HEK293 (cell line): Measurements from ENCODE around the gene GOSR2.

Experiments used
- CTCF ChIA-PET: fragments of 350-600 bp; formaldehyde crosslinking; extraction: SDS; loops from one replicate; lab custom pipeline; 2021; ENCODE audit warnings: antibody characterized with exemption; lab: Yijun Ruan, JAX
- POLR2A ChIA-PET: fragments of 300-600 bp; formaldehyde crosslinking; extraction: SDS; loops from one replicate; lab custom pipeline; 2020; ENCODE audit warnings: antibody characterized with exemption, inconsistent platforms; lab: Yijun Ruan, JAX
- H3K27ac ChIP-seq: fragments of 200-500 bp; sonication (Bioruptor generic); 2 replicates; pipeline ENCODE4 v1.5.1; 2014; ENCODE audit warnings: low read depth, low read length, control low read depth, inconsistent platforms; ENCODE audit errors: extremely low read depth
- H3K36me3 ChIP-seq, 2 experiments: fragments of 200-500 bp in 1 of 2; sonication (Bioruptor generic) in 1 of 2; 1 replicate in 1 of 2; 2 replicates in 1 of 2; pipeline ENCODE4 v1.5.1; 2014 to 2017; ENCODE audit warnings: inconsistent platforms in 2 of 2, low read length in 2 of 2; ENCODE audit not compliant: control insufficient read depth in 2 of 2, insufficient read depth in 1 of 2
- H3K4me1 ChIP-seq: fragments of 200-500 bp; sonication (Bioruptor generic); 2 replicates; pipeline ENCODE4 v1.5.1; 2014; ENCODE audit warnings: mild to moderate bottlenecking, low read length, inconsistent platforms; ENCODE audit not compliant: control insufficient read depth, insufficient read depth
- H3K4me3 ChIP-seq: 2 replicates; pipeline ENCODE4 v1.5.1; 2011; ENCODE audit warnings: low read depth, mild to moderate bottlenecking, control low read depth, low read length, moderate library complexity
- H3K9me3 ChIP-seq: fragments of 200-500 bp; sonication (Bioruptor generic); 2 replicates; pipeline ENCODE4 v1.5.1; 2014; ENCODE audit warnings: low read depth, low read length, inconsistent platforms; ENCODE audit not compliant: control insufficient read depth, insufficient read depth
- BCL11B ChIP-seq: fragments of 450-650 bp; formaldehyde crosslinking; IDR thresholded peaks from 2 replicates; pipeline ENCODE4 v1.5.1; 2016; ENCODE audit warnings: low read depth, missing biosample characterization, missing genetic modification characterization
- PBX3 ChIP-seq: sonication (generic); formaldehyde crosslinking; IDR thresholded peaks from 2 replicates; pipeline ENCODE4 v1.8.1; 2022; ENCODE audit warnings: mild to moderate bottlenecking, moderate library complexity, missing genetic modification reagents
- RBAK ChIP-seq: fragments of 450-650 bp; formaldehyde crosslinking; IDR thresholded peaks from 2 replicates; pipeline ENCODE4 v1.5.1; 2016; ENCODE audit warnings: missing biosample characterization, missing genetic modification characterization
- ZBTB21 ChIP-seq: fragments of 450-650 bp; formaldehyde crosslinking; IDR thresholded peaks from 2 replicates; pipeline ENCODE4 v1.5.1; 2017; ENCODE audit warnings: missing biosample characterization, missing genetic modification characterization
- ZFHX2 ChIP-seq: fragments of 450-650 bp; formaldehyde crosslinking; conservative IDR thresholded peaks from 2 replicates; pipeline ENCODE4 v1.5.1; 2016; ENCODE audit warnings: missing biosample characterization, missing genetic modification characterization
- ZNF10 ChIP-seq: fragments of 450-650 bp; formaldehyde crosslinking; IDR thresholded peaks from 2 replicates; pipeline ENCODE4 v1.5.1; 2017; ENCODE audit warnings: missing biosample characterization, missing genetic modification characterization
- ZNF146 ChIP-seq: fragments of 450-650 bp; formaldehyde crosslinking; IDR thresholded peaks from 2 replicates; pipeline ENCODE4 v1.5.1; 2016; ENCODE audit warnings: missing biosample characterization, missing genetic modification characterization
- ZNF155 ChIP-seq: fragments of 450-650 bp; formaldehyde crosslinking; IDR thresholded peaks from 2 replicates; pipeline ENCODE4 v1.5.1; 2016; ENCODE audit warnings: missing biosample characterization, missing genetic modification characterization
- ZNF202 ChIP-seq: fragments of 450-650 bp; formaldehyde crosslinking; IDR thresholded peaks from 2 replicates; pipeline ENCODE4 v1.5.1; 2016; ENCODE audit warnings: missing biosample characterization, missing genetic modification characterization, borderline replicate concordance
- ZNF211 ChIP-seq: fragments of 450-650 bp; formaldehyde crosslinking; IDR thresholded peaks from 2 replicates; pipeline ENCODE4 v1.5.1; 2016; ENCODE audit warnings: low read depth, missing biosample characterization, missing genetic modification characterization
- ZNF214 ChIP-seq: fragments of 450-650 bp; formaldehyde crosslinking; IDR thresholded peaks from 2 replicates; pipeline ENCODE4 v1.5.1; 2017; ENCODE audit warnings: missing biosample characterization, mild to moderate bottlenecking, missing genetic modification characterization, borderline replicate concordance
- ZNF221 ChIP-seq: fragments of 450-650 bp; formaldehyde crosslinking; IDR thresholded peaks from 2 replicates; pipeline ENCODE4 v1.5.1; 2017; ENCODE audit warnings: missing biosample characterization, missing genetic modification characterization, borderline replicate concordance
- ZNF23 ChIP-seq: fragments of 450-650 bp; formaldehyde crosslinking; IDR thresholded peaks from 2 replicates; pipeline ENCODE4 v1.5.1; 2016; ENCODE audit warnings: missing biosample characterization, missing genetic modification characterization, borderline replicate concordance
- ZNF521 ChIP-seq: fragments of 450-650 bp; formaldehyde crosslinking; IDR thresholded peaks from 2 replicates; pipeline ENCODE4 v1.5.1; 2017; ENCODE audit warnings: missing biosample characterization, mild to moderate bottlenecking, missing genetic modification characterization
- ZNF555 ChIP-seq: fragments of 450-650 bp; formaldehyde crosslinking; conservative IDR thresholded peaks from 2 replicates; pipeline ENCODE4 v1.5.1; 2017; ENCODE audit warnings: missing biosample characterization, mild to moderate bottlenecking, missing genetic modification characterization, inconsistent platforms
- ZNF623 ChIP-seq: fragments of 450-650 bp; formaldehyde crosslinking; IDR thresholded peaks from 2 replicates; pipeline ENCODE4 v1.5.1; 2016; ENCODE audit warnings: missing biosample characterization, missing genetic modification characterization
- ZNF629 ChIP-seq: fragments of 450-650 bp; formaldehyde crosslinking; IDR thresholded peaks from 2 replicates; pipeline ENCODE4 v1.5.1; 2017; ENCODE audit warnings: missing biosample characterization, missing genetic modification characterization
- ZNF654 ChIP-seq: fragments of 450-650 bp; formaldehyde crosslinking; IDR thresholded peaks from 2 replicates; pipeline ENCODE4 v1.5.1; 2016; ENCODE audit warnings: low read depth, missing biosample characterization, missing genetic modification characterization
- ZNF658 ChIP-seq: fragments of 450-650 bp; formaldehyde crosslinking; IDR thresholded peaks from 2 replicates; pipeline ENCODE4; 2016; ENCODE audit warnings: missing biosample characterization, missing genetic modification characterization
- ZNF664 ChIP-seq: fragments of 450-650 bp; formaldehyde crosslinking; IDR thresholded peaks from 2 replicates; pipeline ENCODE4 v1.5.1; 2016; ENCODE audit warnings: missing biosample characterization, missing genetic modification characterization
- ZNF670 ChIP-seq: fragments of 450-650 bp; formaldehyde crosslinking; IDR thresholded peaks from 2 replicates; pipeline ENCODE4 v1.5.1; 2016; ENCODE audit warnings: missing biosample characterization, missing genetic modification characterization, low read depth
- ZNF677 ChIP-seq: fragments of 450-650 bp; IDR thresholded peaks from 2 replicates; pipeline ENCODE4 v1.5.0; 2018; ENCODE audit warnings: missing biosample characterization, mild to moderate bottlenecking, missing genetic modification characterization, moderate library complexity
- ZNF704 ChIP-seq: fragments of 450-650 bp; formaldehyde crosslinking; IDR thresholded peaks from 2 replicates; pipeline ENCODE4 v1.5.1; 2016; ENCODE audit warnings: missing biosample characterization, missing genetic modification characterization
- ZSCAN23 ChIP-seq: fragments of 450-650 bp; formaldehyde crosslinking; IDR thresholded peaks from 2 replicates; pipeline ENCODE4 v1.5.1; 2016; ENCODE audit warnings: missing biosample characterization, missing genetic modification characterization
- ZSCAN5A ChIP-seq: fragments of 450-650 bp; formaldehyde crosslinking; IDR thresholded peaks from 2 replicates; pipeline ENCODE4 v1.5.1; 2016; ENCODE audit warnings: missing biosample characterization, missing genetic modification characterization
- TF ChIP-seq, protein P1 (sequence below): fragments of 450-650 bp; formaldehyde crosslinking; IDR thresholded peaks from 2 replicates; pipeline ENCODE4 v1.5.1; 2016; ENCODE audit warnings: missing biosample characterization, missing genetic modification characterization

Gene GOSR2

DNA sequence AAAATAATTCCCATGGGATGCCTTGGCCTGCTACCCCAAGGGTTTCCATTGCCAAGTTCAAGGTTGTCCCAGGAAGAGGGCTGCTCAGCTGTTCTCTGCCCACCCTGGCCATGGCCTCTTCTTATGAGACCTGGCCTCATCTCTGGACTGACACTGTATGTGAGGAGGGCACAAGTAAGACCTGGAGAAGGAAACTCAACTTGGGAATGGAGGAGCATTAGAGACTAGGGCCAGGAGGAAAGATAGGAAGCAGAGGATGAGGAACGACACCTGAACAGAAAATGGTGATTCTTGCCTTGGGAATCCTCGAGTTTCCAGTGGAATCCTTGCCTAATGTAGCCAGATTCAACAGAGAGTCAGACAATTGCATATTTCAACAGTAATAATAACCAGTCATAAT, 24.6 kb upstream of the GOSR2 start:
- CTCF ChIA-PET: interaction anchor here (0.6 kb wide), 1 partner anchor 28 kb away, joined by 3 read pairs; no protein-coding TSS in a partner anchor
- TF ChIP-seq ZNF677 (tag by site-specific recombination) (no peak), PBX3 (no peak)
- H3K4me1 ChIP-seq: no peaks in the 10 kb centered on the region
- POLR2A ChIA-PET: no interaction called here
- no peak overlapping the region for H3K27ac ChIP-seq
- H3K4me3 ChIP-seq: no peak overlapping the region
- no peaks in the 10 kb centered on the region for H3K36me3 ChIP-seq
- no peaks in the 10 kb centered on the region for H3K9me3 ChIP-seq

- POLR2A ChIA-PET: no interaction called here
Measured at GRCh38 chr17:46898860-46899259, 24.1 kb upstream of the GOSR2 start.

DNA sequence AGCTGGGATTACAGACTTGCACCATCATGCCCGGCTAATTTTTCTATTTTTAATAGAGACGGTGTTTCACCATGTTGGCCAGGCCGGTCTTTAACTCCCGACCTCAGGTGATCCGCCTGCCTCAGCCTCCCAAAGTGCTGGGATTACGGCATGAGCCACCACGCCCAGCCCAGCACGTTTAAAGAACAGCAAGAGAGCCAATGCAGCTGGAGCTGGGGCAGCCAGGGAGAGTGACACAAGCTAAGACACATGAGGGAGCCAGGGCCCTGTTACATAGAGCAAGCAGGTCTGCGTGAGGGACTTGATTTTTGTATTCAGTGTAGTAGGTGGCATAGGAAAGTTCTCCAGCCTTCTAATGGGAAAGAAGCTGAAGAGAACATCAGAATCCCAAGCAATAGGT, 21.7 kb upstream of the GOSR2 start:
- TF ChIP-seq ZNF664 (tag by site-specific recombination) (no peak), ZFHX2 (tag by site-specific recombination) (no peak), ZNF214 (tag by site-specific recombination) (no peak), ZNF211 (tag by site-specific recombination) (no peak), ZNF521 (tag by site-specific recombination) (no peak), ZNF202 (no peak), ZNF629 (tag by site-specific recombination) (no peak), ZNF654 (tag by site-specific recombination) (no peak), RBAK (tag by site-specific recombination) (no peak), BCL11B (tag by site-specific recombination) (no peak), ZNF23 (no peak), ZNF10 (no peak), ZSCAN23 (tag by site-specific recombination) (no peak), ZBTB21 (tag by site-specific recombination) (no peak), ZNF670 (no peak)
- TF ChIP-seq, protein P1, sequence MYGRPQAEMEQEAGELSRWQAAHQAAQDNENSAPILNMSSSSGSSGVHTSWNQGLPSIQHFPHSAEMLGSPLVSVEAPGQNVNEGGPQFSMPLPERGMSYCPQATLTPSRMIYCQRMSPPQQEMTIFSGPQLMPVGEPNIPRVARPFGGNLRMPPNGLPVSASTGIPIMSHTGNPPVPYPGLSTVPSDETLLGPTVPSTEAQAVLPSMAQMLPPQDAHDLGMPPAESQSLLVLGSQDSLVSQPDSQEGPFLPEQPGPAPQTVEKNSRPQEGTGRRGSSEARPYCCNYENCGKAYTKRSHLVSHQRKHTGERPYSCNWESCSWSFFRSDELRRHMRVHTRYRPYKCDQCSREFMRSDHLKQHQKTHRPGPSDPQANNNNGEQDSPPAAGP (tag by site-specific recombination): no peak
- TF ChIP-seq, all 188 proteins: peak for 0
- H3K36me3 ChIP-seq: no peaks in the 10 kb centered on the region
- no peak overlapping the region for H3K4me3 ChIP-seq
- no peaks in the 10 kb centered on the region for H3K4me1 ChIP-seq
- ChIA-PET CTCF (interaction anchor here (1.3 to 2.4 kb wide), 2 partner anchors 40 to 41 kb away, joined by 3 to 7 read pairs; no protein-coding TSS in a partner anchor), POLR2A (interaction anchor here (0.7 kb wide), 1 partner anchor 126 kb away, joined by 3 read pairs; no protein-coding TSS in a partner anchor)
- H3K9me3 ChIP-seq: no peaks in the 10 kb centered on the region
- no peak overlapping the region for H3K27ac ChIP-seq

More at GRCh38 chr17:46898860-46899259, 24.1 kb upstream of the GOSR2 start:
- CTCF ChIA-PET: interaction anchor here (0.6 kb wide), 1 partner anchor 29 kb away, joined by 3 read pairs; no protein-coding TSS in a partner anchor
- TF ChIP-seq ZNF704 (tag by site-specific recombination): no peak
- TF ChIP-seq ZNF155 (tag by site-specific recombination): no peak
- TF ChIP-seq ZSCAN5A (tag by site-specific recombination): no peak
- TF ChIP-seq ZNF146 (tag by site-specific recombination): peak; percentile 82
- TF ChIP-seq ZNF658 (tag by site-specific recombination): no peak
- TF ChIP-seq ZNF623 (tag by site-specific recombination): no peak
- TF ChIP-seq ZNF555 (tag by site-specific recombination): no peak
- TF ChIP-seq ZNF221 (tag by site-specific recombination): no peak
- Histone ChIP-seq H3K27ac (no peak overlapping the region), H3K9me3 (no peaks in the 10 kb centered on the region), H3K4me1 (no peaks in the 10 kb centered on the region), H3K4me3 (no peak overlapping the region), H3K36me3 (no peaks in the 10 kb centered on the region)
